ENCODE results near the gene TENM3. TPM values are rescaled to one million over a fixed set of nuclear protein-coding genes. Genes with fewer than 3 reads are reported as not detected.
"Not testable (repeated sequence)": the region's sequence is repeated elsewhere in the genome, so short reads cannot be mapped to it uniquely, and the experiment has no call there.

Gene TENM3
- polyA plus RNA-seq, result 10 to 100 TPM in 1 of 3 donors, 1 to 10 TPM in 2; 1.8 to 10.3 (median 2.3) TPM

DNA sequence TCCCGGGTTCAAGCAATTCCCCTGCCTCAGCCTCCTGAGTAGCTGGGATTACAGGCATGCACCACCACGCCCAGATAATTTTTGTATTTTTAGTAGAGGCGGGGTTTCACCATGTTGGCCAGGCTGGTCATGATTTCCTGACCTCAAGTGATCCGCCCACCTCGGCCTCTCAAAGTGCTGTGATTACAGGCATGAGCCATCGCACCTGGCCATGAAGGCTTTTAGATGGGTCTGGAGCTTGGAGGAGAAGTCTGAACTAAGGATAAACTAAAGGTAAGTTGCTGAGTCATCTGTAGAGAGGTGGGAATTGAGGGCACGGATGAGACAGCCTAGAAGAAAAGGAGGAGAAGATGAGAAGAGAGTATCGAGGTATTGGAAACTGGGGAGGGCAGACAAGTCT, at the start of gene TENM3:
TENM3 (plus strand) TSS at position 199 of the 400 bp plus-strand sequence. CDS start 80,619 bp downstream, outside the sequence.
- not testable (repeated sequence) for H3K27ac ChIP-seq (ENCODE audit: low read depth, low read length)
- 88 to 91% (median 91%) methylated on average over 8 of the region's 8 CpGs for WGBS, 3 donors

DNA sequence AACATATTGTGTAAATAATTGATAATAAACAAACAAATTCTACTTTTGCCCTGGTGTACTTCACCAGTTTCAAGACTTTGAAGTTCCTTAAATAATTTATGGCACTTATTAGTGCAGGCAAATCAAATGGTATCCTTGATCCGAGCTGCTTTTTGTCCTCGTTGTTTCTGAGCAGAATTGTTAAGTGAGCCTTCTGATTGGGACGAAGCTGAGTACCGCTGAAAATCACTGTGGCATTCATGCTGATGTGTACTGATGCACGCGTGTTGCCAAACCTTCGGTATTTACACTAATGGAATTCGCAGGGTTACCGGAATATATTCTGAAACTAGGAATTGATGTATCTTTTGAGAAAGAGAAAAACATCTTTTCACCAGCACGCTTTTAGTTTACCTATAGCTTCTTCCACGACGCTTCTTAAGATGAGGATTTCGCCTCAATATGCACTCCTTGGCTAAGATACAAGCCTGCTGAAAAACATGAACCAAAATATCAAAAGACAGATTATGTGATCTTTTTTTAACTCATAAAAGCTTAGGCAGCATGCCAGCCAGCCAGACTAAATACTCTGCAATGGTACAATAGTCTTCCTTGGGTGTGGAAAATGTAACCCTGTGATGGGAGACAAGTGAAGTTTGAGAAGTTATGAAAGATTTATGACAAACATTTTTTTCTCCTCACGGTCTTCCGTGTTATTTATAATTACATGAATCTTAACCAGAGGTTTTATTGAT, 48.9 kb upstream of the TENM3 start:
- no peak overlapping the region for H3K27ac ChIP-seq (ENCODE audit: low read depth, low read length)
- 82 to 88% (median 86%) methylated on average over 15 of the region's 15 CpGs for WGBS, 3 donors

DNA sequence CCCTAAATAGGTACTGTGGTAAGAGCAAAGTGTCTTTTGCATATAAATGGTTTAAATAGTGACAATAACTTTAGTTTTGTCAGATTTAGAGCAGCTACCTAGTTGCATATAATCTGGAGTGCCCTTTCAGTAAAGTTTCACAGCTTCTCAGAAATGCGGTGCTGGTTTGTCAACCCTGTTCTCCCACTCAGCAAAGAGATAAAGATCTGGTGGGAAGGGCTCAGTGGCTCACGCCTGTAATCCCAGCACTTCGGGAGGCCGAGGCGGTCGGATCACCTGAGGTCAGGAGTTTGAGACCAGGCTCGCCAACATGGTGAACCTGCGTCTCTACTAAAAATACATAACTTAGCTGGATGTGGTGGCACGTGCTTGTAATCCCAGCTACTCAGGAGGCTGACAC, 45.6 kb upstream of the TENM3 start:
- 88 to 93% (median 91%) methylated on average over 9 of the region's 9 CpGs for WGBS, 3 donors
- no peak overlapping the region for H3K27ac ChIP-seq (ENCODE audit: low read depth, low read length)

DNA sequence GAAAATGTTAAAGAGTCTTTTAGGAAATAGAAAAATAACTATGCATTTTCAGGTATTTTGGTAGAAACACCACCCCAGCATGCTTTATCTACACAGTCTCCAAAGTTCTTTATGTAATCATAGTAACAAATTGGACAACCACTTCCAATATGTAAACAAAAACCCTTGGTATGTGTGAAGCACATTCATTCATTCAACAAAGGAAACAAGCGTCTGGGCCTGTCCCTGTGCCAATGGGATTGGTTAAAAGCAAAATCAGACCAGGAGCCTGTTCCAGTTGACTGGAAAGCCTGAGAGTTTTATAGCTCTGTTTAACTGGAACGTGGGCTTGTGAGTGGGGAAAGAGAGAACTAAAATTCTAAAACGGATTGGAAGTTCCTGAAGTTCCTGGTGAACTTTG, 41.3 kb upstream of the TENM3 start:
- no peak overlapping the region for H3K27ac ChIP-seq (ENCODE audit: low read depth, low read length)
- 59 to 67% (median 60%) methylated on average over 3 of the region's 3 CpGs for WGBS, 3 donors

DNA sequence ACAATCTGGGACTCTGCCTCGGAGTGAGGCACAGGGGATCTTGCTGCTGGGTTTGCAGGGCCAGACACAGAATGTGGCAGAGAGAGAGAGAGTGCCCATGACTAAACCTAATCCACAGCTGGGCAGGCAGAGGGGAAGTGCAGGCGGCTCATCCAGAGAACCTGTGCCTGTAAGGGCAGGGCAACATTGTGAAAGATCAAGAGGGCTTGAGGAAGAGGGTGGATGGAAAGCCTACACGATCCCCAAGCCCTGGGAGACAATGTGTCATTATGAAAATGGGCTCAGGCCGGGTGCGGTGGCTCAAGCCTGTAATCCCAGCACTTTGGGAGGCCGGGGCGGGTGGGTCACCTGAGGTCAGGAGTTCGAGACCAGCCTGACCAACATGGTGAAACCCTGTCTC, 40.6 kb upstream of the TENM3 start:
- H3K27ac ChIP-seq (ENCODE audit: low read depth, low read length), result no peak overlapping the region
- 83 to 93% (median 90%) methylated on average over 8 of the region's 8 CpGs for WGBS, 3 donors

DNA sequence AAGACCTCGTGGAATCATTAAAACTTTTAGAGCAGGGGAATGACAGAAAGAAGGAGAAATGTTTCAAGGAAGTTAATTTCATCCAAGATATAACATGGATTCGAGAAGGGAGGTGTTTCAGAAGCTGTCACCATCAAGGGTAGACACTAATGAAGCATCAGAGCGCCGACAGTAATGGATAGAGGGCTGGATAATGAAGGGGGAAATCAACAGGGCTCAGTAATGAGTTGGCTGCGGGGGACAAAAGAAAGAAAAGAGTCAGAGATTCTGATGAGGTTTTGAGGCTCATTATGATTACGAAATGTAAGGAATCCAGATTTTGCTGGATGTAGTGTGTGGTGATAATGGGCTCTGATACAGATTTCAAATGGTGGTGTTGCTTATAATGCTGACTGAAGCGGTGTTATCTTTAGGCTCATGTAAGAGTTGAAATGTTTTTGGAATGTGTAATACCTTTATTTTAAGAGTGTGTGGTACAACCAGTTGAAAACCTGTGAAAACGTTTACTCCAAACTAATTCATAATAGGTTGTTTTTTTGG, 39.3 kb upstream of the TENM3 start:
- no peak overlapping the region for H3K27ac ChIP-seq (ENCODE audit: low read depth, low read length)
- WGBS, 3 donors, result 79 to 86% (median 82%) methylated on average over 8 of the region's 8 CpGs

DNA sequence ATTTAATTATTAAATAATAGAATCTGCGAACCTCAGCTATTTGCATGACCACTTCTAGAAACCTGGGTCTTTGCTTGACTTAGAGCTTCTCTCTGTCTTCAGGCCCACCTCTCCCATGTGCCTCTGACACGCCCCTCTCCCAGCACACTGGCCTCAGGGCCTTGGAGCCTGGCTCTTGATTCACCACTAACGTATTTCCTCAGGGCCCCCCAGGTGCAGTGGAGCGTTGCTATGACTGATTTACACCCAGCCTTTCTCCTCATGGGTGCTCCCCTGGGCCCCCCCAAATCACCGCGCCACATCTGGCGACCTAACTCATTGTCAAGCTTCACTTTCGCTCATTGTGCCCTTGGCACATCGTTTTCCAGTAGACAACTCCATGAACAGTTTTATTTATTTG, 37.9 kb upstream of the TENM3 start:
- H3K27ac ChIP-seq (ENCODE audit: low read depth, low read length), result no peak overlapping the region
- WGBS, 3 donors, result 84 to 86% (median 85%) methylated on average over 9 of the region's 9 CpGs

DNA sequence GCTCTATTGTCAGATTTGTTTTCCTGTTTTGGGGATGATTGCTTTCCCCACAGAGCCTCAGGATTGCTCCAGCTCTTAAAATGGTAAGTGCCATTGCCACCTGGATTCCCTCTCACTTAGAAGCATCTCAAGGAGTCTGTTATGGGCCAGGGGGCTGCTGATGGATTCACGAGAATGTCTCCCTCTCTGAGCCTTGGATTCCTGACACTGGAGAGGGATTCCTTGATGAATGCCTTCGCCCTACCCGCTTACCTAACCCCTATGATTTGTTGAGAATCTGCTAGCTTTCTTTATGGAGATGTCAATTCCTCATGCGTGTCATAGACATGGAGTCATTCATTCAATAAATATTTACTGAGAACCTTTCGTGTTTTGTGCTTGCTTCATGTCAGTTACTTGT, 36.9 kb upstream of the TENM3 start:
- WGBS, 3 donors, result 81 to 85% (median 84%) methylated on average over 5 of the region's 5 CpGs
- no peak overlapping the region for H3K27ac ChIP-seq (ENCODE audit: low read depth, low read length)

DNA sequence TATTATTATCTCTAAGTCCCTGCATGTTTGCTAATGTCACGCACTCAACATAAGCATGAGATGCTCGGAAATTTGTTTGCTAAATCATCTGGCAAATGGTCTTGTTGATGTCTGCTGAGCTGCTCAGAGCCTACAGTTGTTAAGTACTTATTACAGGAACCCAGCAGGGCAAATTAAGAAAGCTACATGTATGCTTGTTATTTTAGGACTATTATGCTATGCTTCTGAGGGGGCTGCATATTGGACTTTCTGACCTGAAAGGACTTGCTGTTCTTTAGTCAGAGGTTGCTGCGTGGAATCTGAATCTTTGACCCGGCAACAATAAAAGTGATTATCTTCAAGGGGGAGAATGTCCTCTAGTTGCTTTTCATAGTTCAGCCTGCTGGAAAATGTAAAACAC, 36.3 kb upstream of the TENM3 start:
- H3K27ac ChIP-seq (ENCODE audit: low read depth, low read length), result no peak overlapping the region
- WGBS, 3 donors, result 56 to 75% (median 62%) methylated on average over 4 of the region's 4 CpGs

DNA sequence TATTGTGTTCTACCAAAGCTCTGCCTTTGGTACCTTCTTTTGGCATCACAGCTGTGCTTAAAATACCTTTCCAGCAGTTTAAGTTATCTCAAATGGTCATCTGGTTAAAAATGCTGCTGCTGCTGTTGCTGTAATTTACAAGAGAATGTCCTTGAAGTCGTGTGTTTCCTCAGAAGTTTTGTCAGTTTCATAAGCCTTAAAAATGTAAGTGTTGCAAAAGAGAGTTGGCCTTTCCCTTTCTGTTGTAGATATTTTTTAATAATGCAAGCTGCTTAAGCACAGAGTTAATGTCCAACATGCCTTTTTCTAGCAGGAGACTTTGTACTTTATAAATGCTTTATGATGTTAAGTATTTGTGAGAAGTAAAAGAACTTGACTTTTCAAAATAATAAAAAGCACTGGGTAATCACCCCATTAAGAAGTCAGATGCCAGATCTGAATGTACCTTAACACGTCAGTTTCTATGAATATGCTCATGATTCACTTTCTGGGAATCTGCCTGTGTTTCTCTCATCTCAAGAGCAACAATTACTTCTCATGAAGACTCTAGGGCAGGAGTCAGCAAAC, 35.3 kb upstream of the TENM3 start:
- WGBS, 3 donors, result 22 to 34% (median 27%) methylated on average over 2 of the region's 2 CpGs
- H3K27ac ChIP-seq (ENCODE audit: low read depth, low read length), result no peak overlapping the region

DNA sequence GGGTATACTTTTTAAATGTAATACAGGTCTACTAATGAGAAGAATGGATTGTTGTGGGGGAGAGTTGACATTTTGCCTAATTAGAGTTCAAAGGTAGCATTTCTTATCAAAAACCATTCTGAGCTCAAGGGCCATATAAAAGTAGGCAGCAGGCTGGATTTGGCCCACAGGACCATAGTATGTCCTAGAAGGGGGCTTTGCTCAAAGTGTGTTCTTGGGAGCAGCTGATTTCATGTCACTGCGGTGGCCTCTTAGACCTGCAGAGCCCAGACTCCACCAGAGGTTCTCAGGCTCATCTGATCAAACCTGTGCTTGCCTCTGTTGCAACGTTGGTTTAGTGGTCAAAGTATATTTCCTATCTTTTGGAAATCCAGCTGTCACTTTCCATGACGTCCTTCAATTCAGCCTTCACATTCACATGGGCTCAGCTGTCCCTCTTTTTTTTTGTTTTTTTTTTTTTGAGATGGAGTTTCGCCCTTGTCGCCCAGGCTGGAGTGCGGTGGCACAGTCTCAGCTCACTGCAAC, 34.6 kb upstream of the TENM3 start:
- no peak overlapping the region for H3K27ac ChIP-seq (ENCODE audit: low read depth, low read length)
- WGBS, 3 donors, result 86 to 91% (median 90%) methylated on average over 6 of the region's 6 CpGs

DNA sequence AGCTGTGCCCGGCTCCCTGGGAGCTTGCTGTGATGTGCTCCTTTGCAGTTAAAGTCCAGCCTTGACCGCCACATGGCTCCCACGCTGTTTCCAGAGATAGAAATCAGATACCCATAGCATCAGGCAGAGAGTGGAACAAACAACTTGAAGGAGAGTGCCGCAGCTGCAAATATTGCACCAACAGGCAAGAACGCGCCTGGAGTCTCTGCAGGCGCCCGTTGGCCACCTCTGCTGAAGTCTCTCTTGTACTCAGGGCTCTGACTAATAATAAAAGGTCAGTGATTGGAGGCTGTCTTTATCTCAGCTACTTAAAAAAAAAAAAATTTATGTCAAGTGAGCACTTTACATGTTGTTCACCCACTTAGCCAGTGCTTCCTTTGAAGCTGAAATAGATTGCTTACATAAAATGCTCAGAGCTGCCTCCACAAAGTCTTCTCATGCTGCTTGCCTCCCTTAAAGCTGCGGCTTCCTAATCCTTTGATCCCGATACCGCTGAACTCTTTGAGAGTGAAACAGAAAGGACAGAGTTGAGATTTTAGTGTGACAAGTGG, 30.9 kb upstream of the TENM3 start:
- 62 to 76% (median 74%) methylated on average over 11 of the region's 11 CpGs for WGBS, 3 donors
- H3K27ac ChIP-seq (ENCODE audit: low read depth, low read length), result no peak overlapping the region

DNA sequence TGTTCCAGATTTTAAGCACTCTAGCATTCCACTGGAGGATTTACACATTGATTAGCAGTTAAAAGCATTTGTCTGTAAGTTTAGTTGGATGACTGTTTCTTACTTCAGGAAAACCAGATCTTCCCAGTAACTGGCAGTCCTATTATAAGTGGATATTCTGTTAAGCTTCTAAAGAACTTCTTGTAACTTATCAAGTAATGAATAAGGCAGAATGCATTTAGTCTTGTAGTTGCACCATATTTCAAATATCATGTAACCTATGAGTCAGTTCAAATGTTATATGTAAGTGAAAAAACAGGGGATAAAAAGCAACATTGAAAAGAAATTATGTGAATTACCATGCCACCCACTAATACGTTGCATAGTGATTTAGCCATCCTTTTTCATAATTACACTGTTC, 30.2 kb upstream of the TENM3 start:
- 86 to 91% (median 86%) methylated on average over 1 of the region's 1 CpG for WGBS, 3 donors
- H3K27ac ChIP-seq (ENCODE audit: low read depth, low read length), result no peak overlapping the region

DNA sequence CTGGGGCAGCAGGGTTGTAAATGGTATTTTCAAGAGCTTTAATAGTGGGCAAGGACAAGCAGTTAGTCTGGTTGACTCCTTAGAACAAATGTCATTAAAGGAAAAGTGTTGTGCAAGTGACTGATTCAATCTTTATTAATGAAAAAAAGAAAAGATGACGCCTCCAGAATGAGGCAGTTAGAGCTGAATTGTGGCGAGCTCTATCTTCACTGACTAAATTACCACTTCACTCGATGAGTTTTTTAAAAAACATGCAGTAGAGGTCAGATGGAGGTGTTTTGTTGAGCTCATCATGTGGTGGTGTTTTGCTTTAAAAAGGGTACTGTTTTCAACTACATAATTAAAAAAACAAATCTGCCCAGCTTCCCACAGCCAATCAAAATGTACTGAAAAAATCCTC, 28.1 kb upstream of the TENM3 start:
- WGBS, 3 donors, result 60 to 74% (median 69%) methylated on average over 3 of the region's 3 CpGs
- H3K27ac ChIP-seq (ENCODE audit: low read depth, low read length), result no peak overlapping the region

DNA sequence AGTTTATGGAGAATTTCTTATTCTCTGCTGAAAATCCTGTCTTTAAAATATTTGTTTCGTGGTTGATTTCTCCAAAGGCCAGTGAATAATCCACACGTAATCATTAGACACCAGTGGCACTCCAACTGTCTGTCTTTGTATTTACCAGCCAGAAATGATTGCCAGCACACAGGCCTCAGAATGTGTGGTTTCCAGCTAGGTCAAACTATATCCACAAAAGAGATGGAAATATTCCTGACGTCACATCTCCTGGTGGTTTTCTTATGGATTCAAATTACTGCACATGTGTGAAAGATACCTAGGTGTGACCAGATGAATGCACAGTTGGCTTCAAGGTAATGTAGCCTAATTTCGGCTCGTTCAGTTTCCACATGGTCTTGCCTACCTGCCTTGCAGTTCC, 27.2 kb upstream of the TENM3 start:
- no peak overlapping the region for H3K27ac ChIP-seq (ENCODE audit: low read depth, low read length)
- 72 to 87% (median 82%) methylated on average over 5 of the region's 5 CpGs for WGBS, 3 donors

DNA sequence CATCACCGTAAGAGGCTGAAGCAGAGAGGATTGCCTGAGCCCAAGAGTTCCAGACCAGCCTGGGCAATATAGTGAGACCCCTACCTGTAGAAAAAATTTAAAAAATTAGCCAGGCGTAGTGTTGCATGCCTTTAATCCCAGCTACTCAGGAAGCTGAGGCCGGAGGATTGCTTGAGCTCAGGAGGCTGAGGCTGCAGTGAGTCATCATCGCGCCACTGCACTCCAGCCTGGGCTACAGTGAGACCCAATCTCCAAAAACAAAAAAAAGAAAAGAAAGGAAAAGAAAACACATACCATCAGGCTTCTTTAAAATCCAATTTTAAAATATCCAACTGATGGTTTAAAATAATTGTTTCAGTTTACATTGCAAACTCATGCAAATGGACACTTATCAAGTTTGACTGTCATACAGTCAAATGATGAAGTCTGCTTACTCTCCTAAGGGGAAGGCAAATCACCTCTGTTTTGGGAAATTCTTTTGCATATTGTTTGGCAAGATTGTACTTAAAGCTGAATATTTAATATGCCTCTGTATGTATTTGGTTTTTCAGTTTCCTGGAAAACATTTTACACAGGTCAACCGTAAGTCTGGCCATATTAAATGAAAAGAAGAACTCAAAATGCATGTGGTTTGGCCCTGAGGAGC, 23.7 kb upstream of the TENM3 start:
- 89 to 93% (median 90%) methylated on average over 6 of the region's 6 CpGs for WGBS, 3 donors
- H3K27ac ChIP-seq (ENCODE audit: low read depth, low read length), result no peak overlapping the region

DNA sequence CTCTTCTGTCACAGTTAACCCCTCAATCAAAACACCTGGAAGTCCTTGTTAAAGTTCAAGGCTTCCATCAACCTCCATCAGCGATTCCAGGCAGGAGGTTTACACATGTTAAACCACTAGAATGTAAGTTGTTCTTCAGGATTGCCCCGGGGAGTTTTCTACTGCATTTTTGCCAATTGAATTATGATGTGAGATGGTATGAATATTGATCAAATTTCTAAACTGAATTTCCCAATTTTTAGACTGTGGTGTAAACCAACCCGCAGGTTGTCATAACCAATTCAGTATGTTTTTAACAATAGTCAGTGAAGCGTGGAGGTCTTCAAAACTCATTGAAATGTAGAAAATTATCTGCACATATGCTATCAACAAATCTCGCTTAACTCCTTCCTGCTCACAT, 21.2 kb upstream of the TENM3 start:
- WGBS, 3 donors, result 82 to 88% (median 85%) methylated on average over 5 of the region's 5 CpGs
- H3K27ac ChIP-seq (ENCODE audit: low read depth, low read length), result no peak overlapping the region

DNA sequence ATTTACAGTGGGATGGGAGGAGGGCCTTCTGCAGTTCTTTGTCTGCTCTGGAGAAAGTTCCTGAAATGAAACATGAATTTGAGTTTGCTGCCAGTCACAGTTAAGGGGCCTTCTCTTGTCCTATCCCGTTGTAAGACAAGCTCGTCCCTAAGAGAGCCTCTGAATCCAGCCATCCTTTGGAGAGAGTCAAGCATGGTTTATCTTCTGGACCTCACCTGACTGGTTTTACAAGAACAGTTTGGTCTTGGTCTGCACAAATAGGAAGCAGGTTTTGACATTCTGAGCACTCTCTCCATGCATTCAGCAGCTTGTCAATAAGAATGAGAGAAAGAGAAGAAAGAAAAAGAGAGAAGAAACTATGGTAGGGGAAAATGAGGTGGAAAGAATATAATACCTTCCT, 20.4 kb upstream of the TENM3 start:
- WGBS, 3 donors, result 51 to 79% (median 71%) methylated on average over 2 of the region's 2 CpGs
- H3K27ac ChIP-seq (ENCODE audit: low read depth, low read length), result no peak overlapping the region

DNA sequence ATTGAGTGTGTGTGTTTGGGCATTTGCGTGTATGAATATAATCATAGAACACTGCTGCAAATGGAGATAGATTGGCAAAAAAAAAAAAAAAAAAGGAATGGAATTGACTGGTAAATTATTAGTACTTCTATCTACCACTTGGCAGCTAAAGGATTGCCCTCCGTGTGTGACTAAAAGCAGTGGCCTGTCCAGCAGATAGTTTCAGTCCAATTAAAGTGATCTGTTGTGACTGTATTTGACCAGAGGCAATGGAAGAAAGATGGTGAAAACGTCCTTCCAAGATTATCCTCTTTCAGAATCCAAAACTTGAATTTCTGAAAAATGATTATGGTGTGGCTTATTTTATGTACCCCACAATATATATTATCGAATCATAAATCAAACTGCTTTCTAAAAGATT, 19.5 kb upstream of the TENM3 start:
- no peak overlapping the region for H3K27ac ChIP-seq (ENCODE audit: low read depth, low read length)
- WGBS, 3 donors, result 78 to 83% (median 81%) methylated on average over 4 of the region's 4 CpGs

Measured in adipose tissue (tissue), 3 donors.